ENCODE results near the gene SHB. TPM values are rescaled to one million over a fixed set of nuclear protein-coding genes. Genes with fewer than 3 reads are reported as not detected.
A peak's percentile ranks its signal among the peaks of the same experiment; 100 is the strongest.

SHB gene
- total and polyA plus RNA-seq, 2 experiments from 2014 or later: 20.8 to 48.3 TPM

DNA sequence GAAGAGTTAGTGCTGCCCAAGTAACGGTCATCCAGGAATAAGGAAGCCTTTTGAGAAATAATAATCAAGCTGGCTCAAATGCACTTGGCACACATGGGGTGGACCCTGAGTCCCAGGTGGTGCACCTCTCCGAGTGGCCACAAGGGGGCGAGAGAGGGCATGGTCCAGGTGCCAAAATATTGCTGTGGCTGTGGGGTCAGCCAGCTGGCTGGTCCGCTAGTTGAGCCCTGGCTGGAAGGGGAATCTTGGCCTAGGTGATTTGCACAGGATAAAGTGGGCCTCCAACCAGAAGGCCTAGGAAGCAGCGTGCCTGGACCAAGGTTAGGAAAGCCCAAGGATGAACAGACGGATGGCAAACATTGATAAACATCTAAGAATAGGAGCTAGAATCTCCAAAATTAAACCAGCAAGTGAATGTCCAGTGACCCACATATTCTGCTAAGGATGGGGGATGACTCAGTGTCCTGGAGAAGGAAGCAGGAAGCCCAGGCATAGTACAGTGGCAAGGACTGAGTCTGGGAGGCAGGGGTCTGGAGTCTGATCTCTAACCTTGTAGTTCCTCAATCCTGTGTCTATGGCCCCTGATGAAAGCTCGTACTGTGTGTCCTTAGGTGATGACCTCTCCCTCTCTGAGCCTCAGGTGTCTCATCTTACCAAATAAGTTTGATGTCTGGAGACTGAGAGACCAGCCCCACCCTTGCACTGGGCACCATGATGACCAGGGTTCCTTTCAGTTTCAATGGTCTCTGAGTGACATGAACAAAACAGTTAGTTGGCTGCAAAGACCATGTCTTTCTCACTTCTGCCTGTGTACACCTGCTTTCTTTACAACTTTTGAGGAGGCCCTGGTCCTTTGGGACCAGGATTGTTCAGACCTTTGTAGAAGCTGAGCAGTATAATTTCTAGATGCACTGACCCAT, 19.2 kb upstream of the SHB start:
- no peak overlapping the region for H3K27ac ChIP-seq
- DNase-seq (ENCODE audit: low spot score): peak; percentile 74
- H3K4me3 ChIP-seq: no peak overlapping the region
- WGBS (ENCODE audit: low lambda C conversion rate, missing lambda C conversion rate): 30% methylated on average over 7 of the region's 7 CpGs
- no peaks in the 10 kb centered on the region for H4K20me1 ChIP-seq (ENCODE audit: insufficient read depth, poor library complexity, severe bottlenecking)
- no peaks in the 10 kb centered on the region for H3K9me2 ChIP-seq (replicated peaks; ENCODE audit: insufficient read depth)
- H3K79me2 ChIP-seq: no peaks in the 10 kb centered on the region
- H2AFZ ChIP-seq: no peak overlapping the region
- H3K27me3 ChIP-seq: no peaks in the 10 kb centered on the region
- TF ChIP-seq EZH2phosphoT487 (IDR thresholded peaks at IDR 0.05; ENCODE audit: low read depth, severe bottlenecking, unreplicated experiment): no peak
- TF ChIP-seq, protein P1, sequence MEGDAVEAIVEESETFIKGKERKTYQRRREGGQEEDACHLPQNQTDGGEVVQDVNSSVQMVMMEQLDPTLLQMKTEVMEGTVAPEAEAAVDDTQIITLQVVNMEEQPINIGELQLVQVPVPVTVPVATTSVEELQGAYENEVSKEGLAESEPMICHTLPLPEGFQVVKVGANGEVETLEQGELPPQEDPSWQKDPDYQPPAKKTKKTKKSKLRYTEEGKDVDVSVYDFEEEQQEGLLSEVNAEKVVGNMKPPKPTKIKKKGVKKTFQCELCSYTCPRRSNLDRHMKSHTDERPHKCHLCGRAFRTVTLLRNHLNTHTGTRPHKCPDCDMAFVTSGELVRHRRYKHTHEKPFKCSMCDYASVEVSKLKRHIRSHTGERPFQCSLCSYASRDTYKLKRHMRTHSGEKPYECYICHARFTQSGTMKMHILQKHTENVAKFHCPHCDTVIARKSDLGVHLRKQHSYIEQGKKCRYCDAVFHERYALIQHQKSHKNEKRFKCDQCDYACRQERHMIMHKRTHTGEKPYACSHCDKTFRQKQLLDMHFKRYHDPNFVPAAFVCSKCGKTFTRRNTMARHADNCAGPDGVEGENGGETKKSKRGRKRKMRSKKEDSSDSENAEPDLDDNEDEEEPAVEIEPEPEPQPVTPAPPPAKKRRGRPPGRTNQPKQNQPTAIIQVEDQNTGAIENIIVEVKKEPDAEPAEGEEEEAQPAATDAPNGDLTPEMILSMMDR (IDR thresholded peaks at IDR 0.05; ENCODE audit: poor library complexity): peak; percentile 87
- no peak overlapping the region for H3K4me2 ChIP-seq
- no peaks in the 10 kb centered on the region for H3K9me3 ChIP-seq (ENCODE audit: low read depth)
- no peaks in the 10 kb centered on the region for H3K36me3 ChIP-seq (replicated peaks; ENCODE audit: insufficient read depth, low read depth)
- no peaks in the 10 kb centered on the region for H3K4me1 ChIP-seq (ENCODE audit: insufficient read depth)

DNA sequence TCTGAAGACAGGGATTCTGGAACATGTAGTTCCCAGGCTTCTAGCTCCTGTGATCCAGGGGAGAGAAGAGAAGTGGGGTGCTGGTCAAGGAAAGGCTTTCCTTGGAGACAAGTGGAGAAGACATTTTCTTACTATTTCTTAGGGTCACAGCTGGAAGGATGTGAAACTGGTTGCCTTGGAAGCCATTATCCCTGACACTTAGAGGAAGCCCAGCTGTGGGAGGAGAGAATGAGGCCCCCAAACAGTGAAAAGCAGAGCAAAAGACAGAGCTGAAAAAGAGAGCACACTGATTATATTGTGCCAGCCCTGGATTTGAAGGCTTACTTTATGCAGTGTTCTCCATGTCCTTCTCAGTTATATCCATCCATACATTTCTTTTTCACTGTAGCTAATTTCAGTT, 17.5 kb upstream of the SHB start:
- Histone ChIP-seq H3K27me3 (no peaks in the 10 kb centered on the region), H3K4me1 (ENCODE audit: insufficient read depth) (no peaks in the 10 kb centered on the region), H3K36me3 (replicated peaks; ENCODE audit: insufficient read depth, low read depth) (no peaks in the 10 kb centered on the region), H3K4me3 (no peak overlapping the region), H3K79me2 (no peaks in the 10 kb centered on the region), H3K9me3 (ENCODE audit: low read depth) (no peaks in the 10 kb centered on the region), H2AFZ (no peak overlapping the region), H4K20me1 (ENCODE audit: insufficient read depth, poor library complexity, severe bottlenecking) (no peaks in the 10 kb centered on the region), H3K9me2 (replicated peaks; ENCODE audit: insufficient read depth) (no peaks in the 10 kb centered on the region), H3K4me2 (no peak overlapping the region), H3K27ac (no peak overlapping the region)
- DNase-seq (ENCODE audit: low spot score): no peak
- TF ChIP-seq EZH2phosphoT487 (IDR thresholded peaks at IDR 0.05; ENCODE audit: low read depth, severe bottlenecking, unreplicated experiment) (no peak), EZH2 (IDR thresholded peaks at IDR 0.05; ENCODE audit: borderline replicate concordance) (no peak)
- TF ChIP-seq, protein P1 (IDR thresholded peaks at IDR 0.05; ENCODE audit: poor library complexity): no peak

DNA sequence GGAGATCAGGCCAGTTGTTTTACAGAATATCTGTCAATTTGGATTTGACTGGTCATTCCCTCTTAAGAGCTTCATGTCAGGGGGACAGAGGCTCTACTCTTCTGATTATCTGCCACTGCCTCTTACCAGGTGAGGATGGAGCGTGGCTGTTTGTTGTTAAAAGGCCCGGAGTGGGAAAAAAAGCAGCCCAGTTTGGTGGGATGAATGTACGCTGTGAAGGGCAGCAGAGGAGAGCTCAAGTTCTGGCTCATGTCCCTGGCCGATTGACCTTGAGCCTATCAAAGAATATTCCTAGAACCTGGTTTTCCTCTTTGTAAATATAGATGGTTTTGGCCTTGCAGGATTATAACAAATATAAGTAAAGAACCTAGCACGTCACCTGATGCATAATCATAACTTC, 16.3 kb upstream of the SHB start:
- H2AFZ ChIP-seq: no peak overlapping the region
- WGBS (ENCODE audit: low lambda C conversion rate, missing lambda C conversion rate): 91% methylated on average over 5 of the region's 5 CpGs
- no peaks in the 10 kb centered on the region for H4K20me1 ChIP-seq (ENCODE audit: insufficient read depth, poor library complexity, severe bottlenecking)

More for the DNA sequence above, 16.3 kb upstream of the SHB start:
- Histone ChIP-seq H3K9me3 (ENCODE audit: low read depth) (no peaks in the 10 kb centered on the region), H3K27ac (no peak overlapping the region), H3K27me3 (no peaks in the 10 kb centered on the region), H3K4me2 (no peak overlapping the region), H3K4me1 (ENCODE audit: insufficient read depth) (no peaks in the 10 kb centered on the region), H3K4me3 (no peak overlapping the region), H3K9me2 (replicated peaks; ENCODE audit: insufficient read depth) (no peaks in the 10 kb centered on the region), H3K79me2 (no peaks in the 10 kb centered on the region), H3K36me3 (replicated peaks; ENCODE audit: insufficient read depth, low read depth) (no peaks in the 10 kb centered on the region)
- TF ChIP-seq, protein P1 (IDR thresholded peaks at IDR 0.05; ENCODE audit: poor library complexity): no peak
- TF ChIP-seq EZH2phosphoT487 (IDR thresholded peaks at IDR 0.05; ENCODE audit: low read depth, severe bottlenecking, unreplicated experiment) (no peak), EZH2 (IDR thresholded peaks at IDR 0.05; ENCODE audit: borderline replicate concordance) (no peak)
- no peak for DNase-seq (ENCODE audit: low spot score)
